Activated naive CD4-positive, alpha-beta T cell treated with anti-CD3 and anti-CD28 coated beads, Interleukin-2, amount 50 U/mL, for 24 hours (primary cell): ENCODE measurements around the gene OR4S1.
"Not testable (repeated sequence)": the region's sequence is repeated elsewhere in the genome, so short reads cannot be mapped to it uniquely, and the experiment has no call there.

Experiments
- H3K27ac Mint-ChIP-seq: one replicate; pipeline ENCODE4 v1.8.0; 2021; ENCODE audit warnings: mild to moderate bottlenecking, mixed read lengths
- H3K27me3 Mint-ChIP-seq: one replicate; pipeline ENCODE4 v1.8.0; 2021; ENCODE audit warnings: mixed read lengths
- H3K36me3 Mint-ChIP-seq: one replicate; pipeline ENCODE4 v1.8.0; 2021; ENCODE audit warnings: mixed read lengths
- H3K4me1 Mint-ChIP-seq: one replicate; pipeline ENCODE4 v1.8.0; 2021; ENCODE audit warnings: mixed read lengths
- H3K4me3 Mint-ChIP-seq: one replicate; pipeline ENCODE4 v1.8.0; 2021; ENCODE audit warnings: mild to moderate bottlenecking, mixed read lengths
- H3K9me3 Mint-ChIP-seq: one replicate; pipeline ENCODE4 v1.8.0; 2021; ENCODE audit warnings: mixed read lengths

The OR4S1 gene

DNA sequence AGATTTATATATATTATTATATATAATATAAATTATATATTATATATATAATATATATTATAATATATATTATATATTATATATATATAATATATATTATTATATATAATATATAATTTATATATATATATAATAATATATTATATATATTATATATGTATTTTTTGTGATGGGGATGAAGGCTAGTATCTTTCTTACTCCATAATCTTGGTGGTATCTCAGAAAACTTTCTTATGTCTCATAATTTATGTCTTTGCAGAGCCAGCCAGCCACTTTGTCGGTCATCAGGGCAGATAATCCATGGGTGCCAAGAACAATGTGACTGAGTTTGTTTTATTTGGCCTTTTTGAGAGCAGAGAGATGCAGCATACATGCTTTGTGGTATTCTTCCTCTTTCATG, at the start of gene OR4S1:
OR4S1 (plus strand) TSS at position 301 of the 400 bp plus-strand sequence; CDS start at position 301, 0 bp downstream.
- Mint-ChIP-seq H3K27ac (no peak within 1 kb of the TSS), H3K36me3 (no peaks in the 10 kb centered on the region), H3K4me1 (peaks cover 6% of the 10 kb centered on the region), H3K4me3 (no peak within 1 kb of the TSS), H3K27me3 (peaks cover 11% of the 10 kb centered on the region), H3K9me3 (no peaks in the 10 kb centered on the region)

DNA sequence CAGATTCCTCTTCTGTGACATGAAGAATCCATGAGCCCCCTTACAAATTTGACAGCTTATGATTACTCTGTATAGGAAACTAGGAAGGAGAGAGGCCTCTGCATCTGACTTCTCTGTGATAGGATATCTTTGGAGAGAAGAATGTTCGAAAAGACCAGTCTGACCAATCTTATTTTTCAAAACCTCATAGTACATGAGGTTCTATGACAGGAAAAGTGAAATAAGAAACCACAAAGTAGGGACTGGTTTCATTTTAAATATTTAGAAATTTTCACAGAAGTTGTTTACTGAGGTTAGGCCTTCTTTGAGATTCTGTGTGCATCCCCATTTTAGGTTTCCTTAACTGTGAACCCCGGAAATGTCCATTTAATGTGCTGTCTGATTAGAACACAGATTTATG, 44.4 kb upstream of the OR4S1 start:
- Mint-ChIP-seq H3K4me1 (no peaks in the 10 kb centered on the region), H3K27ac (no peak overlapping the region), H3K36me3 (no peaks in the 10 kb centered on the region), H3K4me3 (no peak overlapping the region), H3K27me3 (peaks cover 8% of the 10 kb centered on the region), H3K9me3 (no peaks in the 10 kb centered on the region)

- Mint-ChIP-seq H3K9me3 (no peaks in the 10 kb centered on the region), H3K4me3 (no peak within 1 kb of the TSS), H3K27ac (no peak within 1 kb of the TSS), H3K4me1 (no peaks in the 10 kb centered on the region), H3K36me3 (no peaks in the 10 kb centered on the region), H3K27me3 (peaks cover 2% of the 10 kb centered on the region)
Measured at GRCh38 chr11:48263423-48263911, 42.6 kb upstream of the OR4S1 start, which contains the start of gene OR4X1. OR4X1 (plus strand) TSS chr11:48263861; CDS start chr11:48263861, 0 bp downstream.

- no peaks in the 10 kb centered on the region for H3K9me3 Mint-ChIP-seq
- no peaks in the 10 kb centered on the region for H3K4me1 Mint-ChIP-seq
- no peaks in the 10 kb centered on the region for H3K36me3 Mint-ChIP-seq
- peaks cover 2% of the 10 kb centered on the region for H3K27me3 Mint-ChIP-seq
- no peak overlapping the region for H3K27ac Mint-ChIP-seq
- H3K4me3 Mint-ChIP-seq, result no peak overlapping the region
Measured at GRCh38 chr11:48270621-48271020, 35.4 kb upstream of the OR4S1 start.

GRCh38 chr11:48272606-48273005, 33.4 kb upstream of the OR4S1 start:
- Mint-ChIP-seq H3K4me3 (no peak overlapping the region), H3K27ac (no peak overlapping the region), H3K9me3 (no peaks in the 10 kb centered on the region), H3K36me3 (no peaks in the 10 kb centered on the region), H3K27me3 (peaks cover 2% of the 10 kb centered on the region), H3K4me1 (no peaks in the 10 kb centered on the region)

DNA sequence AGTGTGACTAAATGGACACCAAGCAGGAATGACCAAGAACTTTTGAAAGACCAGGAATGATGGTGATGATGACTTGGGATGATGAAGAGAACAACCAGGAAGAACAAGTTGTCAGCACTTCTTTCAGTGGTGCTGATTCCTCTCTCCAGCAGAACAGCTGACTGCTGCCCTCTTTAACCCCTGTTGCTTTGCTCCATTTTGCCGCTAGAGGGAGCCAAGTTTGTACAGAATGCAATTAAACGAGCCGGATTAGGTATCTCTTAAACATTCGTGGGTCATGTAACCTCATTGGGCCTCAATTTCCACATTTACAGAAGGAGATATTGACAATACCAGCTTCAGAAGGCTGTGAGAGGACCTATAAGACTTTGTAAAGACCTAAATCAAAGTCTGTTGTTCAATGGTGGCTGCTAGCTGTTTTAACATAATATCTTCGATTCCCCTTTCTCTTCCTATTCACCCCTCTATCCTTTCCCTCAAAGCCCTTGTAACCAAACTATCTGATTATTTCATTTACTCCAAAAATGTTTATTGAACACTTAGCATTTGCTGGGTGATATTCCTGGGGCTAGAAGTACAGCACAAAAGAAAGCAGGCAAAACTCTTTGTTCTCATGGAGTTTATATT, 1.9 kb downstream of the OR4S1 start:
- no peak overlapping the region for H3K4me3 Mint-ChIP-seq
- no peaks in the 10 kb centered on the region for H3K36me3 Mint-ChIP-seq
- no peaks in the 10 kb centered on the region for H3K9me3 Mint-ChIP-seq
- H3K4me1 Mint-ChIP-seq, result peaks cover 6% of the 10 kb centered on the region
- H3K27me3 Mint-ChIP-seq, result peaks cover 11% of the 10 kb centered on the region
- H3K27ac Mint-ChIP-seq, result no peak overlapping the region

- not testable (repeated sequence) for H3K9me3 Mint-ChIP-seq, H3K4me3 Mint-ChIP-seq, H3K27ac Mint-ChIP-seq, H3K4me1 Mint-ChIP-seq, H3K36me3 Mint-ChIP-seq
- H3K27me3 Mint-ChIP-seq, result peaks cover 12% of the 10 kb centered on the region
Measured at GRCh38 chr11:48313590-48313989, 7.6 kb downstream of the OR4S1 start.

GRCh38 chr11:48319813-48320212, 13.8 kb downstream of the OR4S1 start:
- H3K4me3 Mint-ChIP-seq, H3K36me3 Mint-ChIP-seq: not testable (repeated sequence)

DNA sequence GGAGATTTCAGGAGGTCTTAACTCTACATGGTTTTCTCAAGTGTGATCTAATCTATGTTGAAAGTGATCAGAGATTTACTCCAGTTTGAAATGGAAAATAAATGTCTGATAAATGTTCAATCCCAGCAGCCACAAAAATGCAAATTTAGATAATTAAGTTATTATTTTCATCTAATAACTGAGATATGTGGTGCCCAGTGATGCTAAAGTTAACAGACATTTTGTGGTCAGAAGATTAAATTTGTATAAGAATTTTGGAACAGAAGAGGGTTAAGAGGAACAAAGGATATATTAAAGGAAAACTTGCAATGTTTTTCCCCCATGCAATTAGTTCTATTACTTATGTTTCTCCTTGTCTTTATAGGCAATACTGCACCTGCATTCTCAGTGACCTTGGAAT, 18.6 kb downstream of the OR4S1 start, which contains the start of gene OR4C3:
OR4C3 (plus strand) TSS at position 301 of the 400 bp plus-strand sequence. CDS start 102 bp downstream, outside the sequence.
- H3K4me1 Mint-ChIP-seq, H3K27me3 Mint-ChIP-seq, H3K4me3 Mint-ChIP-seq, H3K27ac Mint-ChIP-seq, H3K9me3 Mint-ChIP-seq, H3K36me3 Mint-ChIP-seq: not testable (repeated sequence)

More at GRCh38 chr11:48319813-48320212, 13.8 kb downstream of the OR4S1 start:
- H3K9me3 Mint-ChIP-seq, H3K27me3 Mint-ChIP-seq, H3K27ac Mint-ChIP-seq, H3K4me1 Mint-ChIP-seq: not testable (repeated sequence)

GRCh38 chr11:48341466-48341865, 35.4 kb downstream of the OR4S1 start:
- no peaks in the 10 kb centered on the region for H3K27me3 Mint-ChIP-seq
- H3K36me3 Mint-ChIP-seq, result peaks cover 5% of the 10 kb centered on the region
- H3K4me3 Mint-ChIP-seq, result peak overlapping the region; percentile 49
- H3K4me1 Mint-ChIP-seq, result peaks cover 29% of the 10 kb centered on the region
- peaks cover 9% of the 10 kb centered on the region for H3K9me3 Mint-ChIP-seq
- no peak overlapping the region for H3K27ac Mint-ChIP-seq

GRCh38 chr11:48342505-48342904, 36.5 kb downstream of the OR4S1 start:
- not testable (repeated sequence) for H3K27me3 Mint-ChIP-seq, H3K27ac Mint-ChIP-seq, H3K4me3 Mint-ChIP-seq, H3K9me3 Mint-ChIP-seq
- peaks cover 10% of the 10 kb centered on the region for H3K36me3 Mint-ChIP-seq
- H3K4me1 Mint-ChIP-seq, result peaks cover 39% of the 10 kb centered on the region

DNA sequence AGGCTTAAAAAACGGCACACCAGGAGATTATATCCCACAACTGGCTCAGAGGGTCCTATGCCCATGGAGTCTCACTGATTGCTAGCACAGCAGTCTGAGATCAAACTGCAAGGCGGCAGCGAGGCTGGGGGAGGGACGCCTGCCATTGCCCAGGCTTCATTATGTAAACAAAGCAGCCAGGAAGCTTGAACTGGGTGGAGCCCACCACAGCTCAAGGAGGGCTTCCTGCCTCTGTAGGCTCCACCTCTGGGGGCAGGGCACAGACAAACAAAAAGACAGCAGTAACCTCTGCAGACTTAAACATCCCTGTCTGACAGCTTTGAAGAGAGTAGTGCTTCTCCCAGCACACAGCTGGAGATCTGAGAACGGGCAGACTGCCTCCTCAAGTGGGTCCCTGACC, 40.3 kb downstream of the OR4S1 start:
- peak overlapping the region; percentile 44 for H3K4me3 Mint-ChIP-seq
- not testable (repeated sequence) for H3K27me3 Mint-ChIP-seq, H3K27ac Mint-ChIP-seq
- peaks cover 20% of the 10 kb centered on the region for H3K9me3 Mint-ChIP-seq
- H3K4me1 Mint-ChIP-seq, result peaks cover 33% of the 10 kb centered on the region
- H3K36me3 Mint-ChIP-seq, result peaks cover 21% of the 10 kb centered on the region

DNA sequence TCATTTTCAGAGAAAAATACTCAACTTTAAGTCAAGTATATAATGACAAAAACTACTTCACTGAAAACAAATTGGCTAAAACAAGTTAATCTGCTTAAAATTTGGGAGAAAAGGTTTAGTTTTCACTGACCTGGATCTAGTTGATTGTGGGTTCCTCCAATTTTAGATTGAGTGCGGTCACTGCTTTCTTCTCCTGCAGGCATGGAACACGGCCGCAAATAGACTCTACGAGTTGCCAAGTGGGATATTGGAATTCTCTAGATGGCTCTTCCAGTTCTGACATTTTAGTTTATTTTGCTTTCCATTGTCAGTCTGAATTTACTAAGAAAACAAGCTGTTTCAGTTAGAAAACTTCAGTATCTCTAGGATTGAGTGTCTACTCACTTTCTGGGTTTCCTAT, 48.0 kb downstream of the OR4S1 start:
- Mint-ChIP-seq H3K4me3 (no peak overlapping the region), H3K9me3 (peaks cover 13% of the 10 kb centered on the region), H3K4me1 (no peaks in the 10 kb centered on the region), H3K27me3 (peaks cover 1% of the 10 kb centered on the region), H3K36me3 (no peaks in the 10 kb centered on the region), H3K27ac (no peak overlapping the region)

- no peak overlapping the region for H3K4me3 Mint-ChIP-seq
- peaks cover 1% of the 10 kb centered on the region for H3K27me3 Mint-ChIP-seq
- H3K27ac Mint-ChIP-seq, result no peak overlapping the region
- no peaks in the 10 kb centered on the region for H3K4me1 Mint-ChIP-seq
- H3K36me3 Mint-ChIP-seq, result peaks cover 2% of the 10 kb centered on the region
- peaks cover 15% of the 10 kb centered on the region for H3K9me3 Mint-ChIP-seq
Measured at GRCh38 chr11:48354677-48355076, 48.7 kb downstream of the OR4S1 start.
